K562 (cell line): Measurements from ENCODE around the gene KIF20A.

ENCODE experiments used
- CTCF ChIP-seq, 3 experiments: IDR thresholded peaks in 2 of 3; conservative IDR thresholded peaks in 1 of 3; 2 replicates each; pipeline ENCODE4 v1.5.1; 2011 to 2012; ENCODE audit warnings: low read length in 3 of 3, mild to moderate bottlenecking in 3 of 3, control low read depth in 2 of 3, improper control_type of control experiment in 1 of 3, inconsistent platforms in 1 of 3, low read depth in 1 of 3, mixed read lengths in 1 of 3, moderate library complexity in 1 of 3; ENCODE audit not compliant: insufficient read depth in 2 of 3
- ESRRB ChIP-seq: fragments of 250-450 bp; sonication (Bioruptor Pico); IDR thresholded peaks from 2 replicates; pipeline ENCODE4 v1.5.0; 2020; ENCODE audit warnings: mild to moderate bottlenecking, moderate library complexity, borderline replicate concordance
- GATA2 ChIP-seq: sonication (generic); formaldehyde crosslinking; IDR thresholded peaks from 2 replicates; pipeline ENCODE4 v1.4.0; 2020; ENCODE audit warnings: mild to moderate bottlenecking, missing genetic modification reagents
- HBP1 ChIP-seq: fragments of 450-650 bp; formaldehyde crosslinking; IDR thresholded peaks from 2 replicates; pipeline ENCODE4 v1.4.0; 2022; ENCODE audit warnings: missing genetic modification characterization
- NFIX ChIP-seq: fragments of 250-450 bp; sonication (Bioruptor Pico); IDR thresholded peaks from 2 replicates; pipeline ENCODE4 v1.4.0; 2020; ENCODE audit warnings: low read depth, mild to moderate bottlenecking, moderate library complexity
- POLR2A ChIP-seq: fragments of 450-650 bp; conservative IDR thresholded peaks from 2 replicates; pipeline ENCODE4 v1.6.1; 2016
- RAD21 ChIP-seq, 2 experiments: fragments of 250-450 bp in 1 of 2; fragments of 450-650 bp in 1 of 2; sonication (Bioruptor Pico) in 1 of 2; formaldehyde crosslinking in 1 of 2; IDR thresholded peaks in 1 of 2; conservative IDR thresholded peaks in 1 of 2; 2 replicates each; pipeline versions ENCODE4 v1.4.0 to v1.8.0; 2020 to 2022; ENCODE audit warnings: mild to moderate bottlenecking in 2 of 2, moderate library complexity in 1 of 2
- RNF2 ChIP-seq: sonication (generic); IDR thresholded peaks from 2 replicates; pipeline ENCODE4 v1.6.1; 2016
- TAF1 ChIP-seq: IDR thresholded peaks from 2 replicates; pipeline ENCODE4 v1.6.1; 2011; ENCODE audit warnings: mild to moderate bottlenecking, low read length, moderate library complexity; ENCODE audit not compliant: insufficient read depth, control insufficient read depth, severe bottlenecking; ENCODE audit errors: extremely low read depth
- TBL1XR1 ChIP-seq, 2 experiments: IDR thresholded peaks; 2 replicates each; pipeline ENCODE4 v1.6.1; 2012; ENCODE audit warnings: improper control_type of control experiment in 2 of 2, low read length in 2 of 2, mild to moderate bottlenecking in 1 of 2
- ZBTB2 ChIP-seq: fragments of 450-650 bp; IDR thresholded peaks from 2 replicates; pipeline ENCODE4 v1.6.1; 2016; ENCODE audit warnings: antibody characterized with exemption
- ZNF184 ChIP-seq: sonication (generic); formaldehyde crosslinking; IDR thresholded peaks from 2 replicates; pipeline ENCODE4 v1.5.0; 2020; ENCODE audit warnings: missing genetic modification reagents
- ZNF766 ChIP-seq: fragments of 200-800 bp; sonication (Bioruptor generic); conservative IDR thresholded peaks from 2 replicates; pipeline ENCODE4 v1.6.1; 2016; ENCODE audit warnings: missing genetic modification characterization, missing compliant biosample characterization

GRCh38 chr5:138138949-138139780 lies 39.7 kb upstream of the KIF20A start, which contains the start of gene NME5:
- no peak for TF ChIP-seq TAF1
- TF ChIP-seq CTCF (IDR thresholded peaks at IDR 0.05 in 2 of 3, conservative IDR thresholded peaks at IDR 0.05 in 1 of 3; ENCODE audit: insufficient read depth in 2 of 3, low read depth in 1 of 3, low read length in 3 of 3), result no peak
- no peak for TF ChIP-seq NFIX
- no peak for TF ChIP-seq RNF2
- TF ChIP-seq ZNF766 (CRISPR knock-in tag), result no peak
- no peak for TF ChIP-seq HBP1 (CRISPR knock-in tag)
- no peak for TF ChIP-seq GATA2 (CRISPR knock-in tag)
- TF ChIP-seq TBL1XR1 (IDR thresholded peaks at IDR 0.05; ENCODE audit: low read length in 2 of 2), result no peak
- TF ChIP-seq ZNF184, result no peak
- TF ChIP-seq POLR2A, result no peak
- no peak for TF ChIP-seq ESRRB
- TF ChIP-seq ZBTB2, result no peak
- no peak for TF ChIP-seq RAD21 (CRISPR knock-in tag; conservative IDR thresholded peaks at IDR 0.05 in 1 of 2, IDR thresholded peaks at IDR 0.05 in 1 of 2)
